SK-N-SH (cell line): ENCODE data around the gene NHSL1. TPM values are rescaled to one million over a fixed set of nuclear protein-coding genes. Genes with fewer than 3 reads are reported as not detected.

Experiments
- CTCF ChIA-PET: fragments of 300-600, 350-600 bp; formaldehyde crosslinking; extraction: SDS; loops from one replicate; lab custom pipeline; 2021; lab: Yijun Ruan, JAX
- POLR2A ChIA-PET: fragments of 350-600 bp; sonication (Branson Sonifier 250); formaldehyde crosslinking; extraction: SDS; loops from one replicate; lab custom pipeline; 2020; ENCODE audit warnings: antibody characterized with exemption, inconsistent platforms; lab: Yijun Ruan, JAX
- DNase-seq: peaks from one replicate; pipeline ENCODE4 v3.0.0; 2012
- H2AFZ ChIP-seq: fragments of 200-600 bp; sonication (generic); 2 replicates; pipeline ENCODE4 v1.8.1; 2016; ENCODE audit warnings: antibody characterized with exemption, mild to moderate bottlenecking, low read depth
- H3F3A ChIP-seq: fragments of 200-600 bp; sonication (generic); replicated peaks from 2 replicates; pipeline ENCODE3; 2016; ENCODE audit warnings: antibody characterized with exemption, mild to moderate bottlenecking; ENCODE audit not compliant: insufficient read depth
- H3K27ac ChIP-seq, 2 experiments: fragments of 200-500 bp in 1 of 2; fragments of 200-600 bp in 1 of 2; sonication (Bioruptor generic) in 1 of 2; sonication (generic), shearing (Covaris generic) in 1 of 2; 2 replicates each; pipeline versions ENCODE4 v1.5.1 to v1.6.1; 2014 to 2016; ENCODE audit warnings: low read depth in 2 of 2, inconsistent platforms in 1 of 2, low read length in 1 of 2, mild to moderate bottlenecking in 1 of 2, mixed read lengths in 1 of 2
- H3K27me3 ChIP-seq: fragments of 200-600 bp; sonication (generic), shearing (Covaris generic); 2 replicates; pipeline ENCODE4 v1.6.1; 2016; ENCODE audit warnings: mixed run types; ENCODE audit not compliant: insufficient read depth
- H3K36me3 ChIP-seq, 2 experiments: fragments of 200-500 bp in 1 of 2; fragments of 200-600 bp in 1 of 2; sonication (Bioruptor generic) in 1 of 2; sonication (generic) in 1 of 2; replicated peaks in 1 of 2; 2 replicates each; pipeline versions ENCODE3 to v1.5.1; 2014 to 2016; ENCODE audit warnings: low read length in 1 of 2, mild to moderate bottlenecking in 1 of 2; ENCODE audit not compliant: insufficient read depth in 2 of 2, control insufficient read depth in 1 of 2
- H3K4me1 ChIP-seq, 2 experiments: fragments of 200-500 bp in 1 of 2; fragments of 200-600 bp in 1 of 2; sonication (Bioruptor generic) in 1 of 2; sonication (generic), shearing (Covaris generic) in 1 of 2; 2 replicates each; pipeline versions ENCODE4 v1.5.1 to v1.6.1; 2014 to 2016; ENCODE audit warnings: low read depth in 1 of 2, low read length in 1 of 2, mixed run types in 1 of 2; ENCODE audit not compliant: insufficient read depth in 2 of 2, control insufficient read depth in 1 of 2
- H3K4me2 ChIP-seq: fragments of 200-600 bp; sonication (generic), shearing (Covaris generic); 2 replicates; pipeline ENCODE4 v1.6.1; 2017; ENCODE audit warnings: mixed run types
- H3K4me3 ChIP-seq, 2 experiments: fragments of 200-500 bp in 1 of 2; fragments of 200-600 bp in 1 of 2; sonication (Bioruptor generic) in 1 of 2; sonication (generic), shearing (Covaris generic) in 1 of 2; 2 replicates each; pipeline versions ENCODE4 v1.5.1 to v1.8.1; 2014 to 2016; ENCODE audit warnings: low read depth in 2 of 2, inconsistent platforms in 1 of 2, low read length in 1 of 2, mild to moderate bottlenecking in 1 of 2, mixed read lengths in 1 of 2, moderate library complexity in 1 of 2
- H3K79me2 ChIP-seq: fragments of 200-600 bp; sonication (generic); 2 replicates; pipeline ENCODE4 v1.8.1; 2017; ENCODE audit warnings: mild to moderate bottlenecking; ENCODE audit not compliant: insufficient read depth
- H3K9ac ChIP-seq: fragments of 200-600 bp; sonication (generic); 2 replicates; pipeline ENCODE4 v1.6.1; 2017; ENCODE audit warnings: mixed run types
- H3K9me2 ChIP-seq: fragments of 200-600 bp; sonication (generic); 2 replicates; pipeline ENCODE4 v1.6.1; 2017; ENCODE audit warnings: mixed run types
- H3K9me3 ChIP-seq: fragments of 200-600 bp; sonication (generic); 2 replicates; pipeline ENCODE4 v1.6.1; 2017; ENCODE audit warnings: mixed run types, mild to moderate bottlenecking, moderate library complexity
- H4K20me1 ChIP-seq: fragments of 200-600 bp; sonication (generic); 2 replicates; pipeline ENCODE4 v1.6.1; 2017; ENCODE audit warnings: mild to moderate bottlenecking, mixed run types; ENCODE audit not compliant: insufficient read depth
- FOSL2 ChIP-seq: IDR thresholded peaks from 2 replicates; pipeline ENCODE4 v1.4.0; 2012; ENCODE audit warnings: low read depth, mild to moderate bottlenecking, moderate library complexity, borderline replicate concordance
- FOXJ3 ChIP-seq: sonication (generic); formaldehyde crosslinking; IDR thresholded peaks from 2 replicates; pipeline ENCODE4 v1.5.1; 2020; ENCODE audit warnings: mild to moderate bottlenecking, missing genetic modification reagents
- MAX ChIP-seq: IDR thresholded peaks from 2 replicates; pipeline ENCODE4 v1.4.0; 2012; ENCODE audit warnings: low read depth
- RAD21 ChIP-seq: IDR thresholded peaks from 2 replicates; pipeline ENCODE4 v1.6.1; 2012; ENCODE audit warnings: mild to moderate bottlenecking, low read length
- RXRA ChIP-seq: IDR thresholded peaks from 2 replicates; pipeline ENCODE4 v1.4.0; 2012; ENCODE audit warnings: low read depth, mild to moderate bottlenecking, borderline replicate concordance
- TCF12 ChIP-seq: IDR thresholded peaks from 2 replicates; pipeline ENCODE4 v1.4.0; 2012
- USF1 ChIP-seq: IDR thresholded peaks from 2 replicates; pipeline ENCODE4 v1.4.0; 2012; ENCODE audit warnings: low read depth, borderline replicate concordance
- USF2 ChIP-seq: fragments of 150-350 bp; IDR thresholded peaks from 2 replicates; pipeline ENCODE4 v1.6.1; 2017; ENCODE audit warnings: antibody characterized with exemption, low read length, low read depth, borderline replicate concordance
- YY1 ChIP-seq: IDR thresholded peaks from 2 replicates; pipeline ENCODE4 v1.4.0; 2012; ENCODE audit warnings: low read depth, mild to moderate bottlenecking
- WGBS: methylation state at CpG from one replicate; pipeline ENCODE4 v1.1.6; 2017; ENCODE audit warnings: low lambda C conversion rate; 5-methylcytosine and 5-hydroxymethylcytosine counted together
- polyA plus RNA-seq, 3 experiments: library from polyadenylated mRNA; depleted of rRNA; stranded (reverse); fragments of >200 nt; gene quantifications; 2 replicates each; pipeline ENCODE4 v1.2.3, GENCODE V29; 2012
- TF ChIP-seq, protein P1 (sequence below): fragments of 150-350 bp; IDR thresholded peaks from 2 replicates; pipeline ENCODE4 v1.6.1; 2016; ENCODE audit warnings: mild to moderate bottlenecking, low read depth, low read length
- TF ChIP-seq, protein P2 (sequence below): IDR thresholded peaks from 2 replicates; pipeline ENCODE4 v1.4.0; 2012; ENCODE audit warnings: low read depth, borderline replicate concordance

NHSL1 gene
- polyA plus RNA-seq, 1 of the 3 experiments (the other 2 are of a cell fraction) = under 0.01 TPM

GRCh38 chr6:138545621-138545980 lies 46.3 kb upstream of the NHSL1 start (continued):
- TF ChIP-seq FOSL2 (no peak), TCF12 (no peak)
- TF ChIP-seq, protein P1, sequence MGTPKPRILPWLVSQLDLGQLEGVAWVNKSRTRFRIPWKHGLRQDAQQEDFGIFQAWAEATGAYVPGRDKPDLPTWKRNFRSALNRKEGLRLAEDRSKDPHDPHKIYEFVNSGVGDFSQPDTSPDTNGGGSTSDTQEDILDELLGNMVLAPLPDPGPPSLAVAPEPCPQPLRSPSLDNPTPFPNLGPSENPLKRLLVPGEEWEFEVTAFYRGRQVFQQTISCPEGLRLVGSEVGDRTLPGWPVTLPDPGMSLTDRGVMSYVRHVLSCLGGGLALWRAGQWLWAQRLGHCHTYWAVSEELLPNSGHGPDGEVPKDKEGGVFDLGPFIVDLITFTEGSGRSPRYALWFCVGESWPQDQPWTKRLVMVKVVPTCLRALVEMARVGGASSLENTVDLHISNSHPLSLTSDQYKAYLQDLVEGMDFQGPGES = no peak

GRCh38 chr6:138544501-138544900 lies 45.2 kb upstream of the NHSL1 start:
- Histone ChIP-seq H3K27ac (no peak overlapping the region), H3K4me2 (no peak overlapping the region), H3K27me3 (peaks cover 23% of the 10 kb centered on the region), H3K79me2 (no peaks in the 10 kb centered on the region)
- no peak for TF ChIP-seq RXRA
- no peak for TF ChIP-seq FOXJ3 (CRISPR knock-in tag)
- TF ChIP-seq USF1 = no peak
- no peak for TF ChIP-seq USF2
- TF ChIP-seq RAD21 = no peak
- TF ChIP-seq, protein P2, sequence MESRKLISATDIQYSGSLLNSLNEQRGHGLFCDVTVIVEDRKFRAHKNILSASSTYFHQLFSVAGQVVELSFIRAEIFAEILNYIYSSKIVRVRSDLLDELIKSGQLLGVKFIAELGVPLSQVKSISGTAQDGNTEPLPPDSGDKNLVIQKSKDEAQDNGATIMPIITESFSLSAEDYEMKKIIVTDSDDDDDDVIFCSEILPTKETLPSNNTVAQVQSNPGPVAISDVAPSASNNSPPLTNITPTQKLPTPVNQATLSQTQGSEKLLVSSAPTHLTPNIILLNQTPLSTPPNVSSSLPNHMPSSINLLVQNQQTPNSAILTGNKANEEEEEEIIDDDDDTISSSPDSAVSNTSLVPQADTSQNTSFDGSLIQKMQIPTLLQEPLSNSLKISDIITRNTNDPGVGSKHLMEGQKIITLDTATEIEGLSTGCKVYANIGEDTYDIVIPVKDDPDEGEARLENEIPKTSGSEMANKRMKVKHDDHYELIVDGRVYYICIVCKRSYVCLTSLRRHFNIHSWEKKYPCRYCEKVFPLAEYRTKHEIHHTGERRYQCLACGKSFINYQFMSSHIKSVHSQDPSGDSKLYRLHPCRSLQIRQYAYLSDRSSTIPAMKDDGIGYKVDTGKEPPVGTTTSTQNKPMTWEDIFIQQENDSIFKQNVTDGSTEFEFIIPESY = no peak
- TF ChIP-seq YY1 = no peak
- TF ChIP-seq MAX = no peak
- TF ChIP-seq, all 33 proteins: peak for 0
- Histone ChIP-seq H3K36me3 (no peaks in the 10 kb centered on the region), H3K4me1 (no peaks in the 10 kb centered on the region; a peak in 1 of 4 replicates), H3K9me2 (no peaks in the 10 kb centered on the region), H4K20me1 (no peaks in the 10 kb centered on the region), H3K9me3 (no peaks in the 10 kb centered on the region), H3F3A (no peaks in the 10 kb centered on the region), H3K4me3 (no peak overlapping the region), H2AFZ (no peak overlapping the region), H3K9ac (no peak overlapping the region)
- WGBS = 8% methylated on average over 3 of the region's 3 CpGs
- ChIA-PET CTCF (no interaction called here), POLR2A (no interaction called here)
- DNase-seq = no peak
